Prostate gland (tissue), 2 donors: ENCODE data around the gene TINAGL1. TPM values are rescaled to one million over a fixed set of nuclear protein-coding genes. Genes with fewer than 3 reads are reported as not detected.

ENCODE experiments used
- DNase-seq: peaks from one replicate; pipeline ENCODE4 v3.0.0-alpha.2; 2019; ENCODE audit warnings: low spot score
- H3K27ac ChIP-seq, 2 donors: fragments of 200-600 bp; sonication (generic); 2 replicates each; pipeline ENCODE4 v1.5.1; 2017 to 2019
- H3K27me3 ChIP-seq: fragments of 200-600 bp; sonication (generic); replicated peaks from 2 replicates; pipeline ENCODE4 v1.5.1; 2019; ENCODE audit not compliant: insufficient read depth
- H3K36me3 ChIP-seq, 2 donors: fragments of 200-600 bp; sonication (generic); 1 replicate in 1 of 2; 2 replicates in 1 of 2; pipeline versions ENCODE4 v1.5.1 to v1.8.1; 2017 to 2019
- H3K4me1 ChIP-seq: fragments of 200-600 bp; sonication (generic); replicated peaks from 2 replicates; pipeline ENCODE4 v1.5.1; 2019
- H3K4me3 ChIP-seq, 2 donors: fragments of 200-600 bp; sonication (generic); 2 replicates each; pipeline ENCODE4 v1.5.1; 2017 to 2019
- H3K9me3 ChIP-seq: fragments of 200-600 bp; sonication (generic); 2 replicates; pipeline ENCODE4 v1.5.1; 2017
- POLR2A ChIP-seq: fragments of 450-650 bp; IDR thresholded peaks from one replicate; pipeline ENCODE4 v1.6.1; 2016; ENCODE audit warnings: antibody characterized with exemption, mild to moderate bottlenecking
- POLR2AphosphoS5 ChIP-seq: sonication (generic); formaldehyde crosslinking; IDR thresholded peaks from one replicate; pipeline ENCODE4 v1.6.1; 2017; ENCODE audit warnings: antibody characterized with exemption
- WGBS: methylation state at CpG from one replicate; pipeline ENCODE4 v1.1.5; 2018; 5-methylcytosine and 5-hydroxymethylcytosine counted together
- intact Hi-C: fragments of 100-400 bp; cut with DNase I; formaldehyde crosslinking; loops from one replicate; pipeline ENCODE4 v1.14.2; 2022
- total RNA-seq, 2 donors: library from RNA; depleted of rRNA; stranded (reverse); fragments of >200 nt; gene quantifications; one replicate each; pipeline ENCODE4 v1.1.0, GENCODE V29; 2016
- TF ChIP-seq, protein P1 (sequence below), 4 experiments: fragments of 200-600 bp in 2 of 4; fragments of 450-650 bp in 2 of 4; sonication (generic) in 2 of 4; IDR thresholded peaks; 1 replicate in 3 of 4; 2 replicates in 1 of 4; pipeline ENCODE4 v1.5.1; 2016 to 2019; ENCODE audit warnings: antibody characterized with exemption in 4 of 4, mild to moderate bottlenecking in 2 of 4, moderate library complexity in 2 of 4

TINAGL1 gene
- total RNA-seq, 2 donors from 2014 or later: 103 to 134 TPM

DNA sequence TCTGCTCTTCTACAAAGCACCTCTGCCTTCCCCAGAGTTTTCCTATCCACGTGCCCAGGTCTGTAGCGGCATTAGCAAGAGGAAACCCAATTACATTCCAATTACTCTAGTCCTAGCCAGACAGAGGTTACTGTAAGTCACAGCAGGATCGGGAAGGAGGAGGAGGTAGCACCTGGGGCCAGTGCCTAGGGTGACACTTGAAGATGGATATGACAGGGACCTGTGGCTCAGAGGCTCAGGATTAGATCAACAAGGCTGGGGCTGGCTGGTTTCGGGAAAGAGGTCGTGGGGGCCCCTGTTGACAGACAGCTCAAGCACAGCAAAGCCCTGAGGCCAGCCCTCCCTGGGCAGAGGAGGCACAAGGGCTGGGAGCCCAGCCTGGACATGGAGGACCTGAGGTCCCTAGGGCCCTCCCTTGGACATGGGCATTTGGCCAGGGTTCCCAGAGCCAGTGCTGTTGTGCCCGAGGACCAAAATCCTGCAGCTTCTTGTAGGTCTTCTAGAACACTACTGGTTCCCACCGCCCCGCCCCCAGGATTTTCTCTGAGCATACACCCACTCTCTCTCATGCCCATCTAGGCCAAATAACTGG, 38.2 kb downstream of the TINAGL1 start:
- TF ChIP-seq POLR2AphosphoS5: no peak
- no peak for TF ChIP-seq POLR2A
- TF ChIP-seq, protein P1, sequence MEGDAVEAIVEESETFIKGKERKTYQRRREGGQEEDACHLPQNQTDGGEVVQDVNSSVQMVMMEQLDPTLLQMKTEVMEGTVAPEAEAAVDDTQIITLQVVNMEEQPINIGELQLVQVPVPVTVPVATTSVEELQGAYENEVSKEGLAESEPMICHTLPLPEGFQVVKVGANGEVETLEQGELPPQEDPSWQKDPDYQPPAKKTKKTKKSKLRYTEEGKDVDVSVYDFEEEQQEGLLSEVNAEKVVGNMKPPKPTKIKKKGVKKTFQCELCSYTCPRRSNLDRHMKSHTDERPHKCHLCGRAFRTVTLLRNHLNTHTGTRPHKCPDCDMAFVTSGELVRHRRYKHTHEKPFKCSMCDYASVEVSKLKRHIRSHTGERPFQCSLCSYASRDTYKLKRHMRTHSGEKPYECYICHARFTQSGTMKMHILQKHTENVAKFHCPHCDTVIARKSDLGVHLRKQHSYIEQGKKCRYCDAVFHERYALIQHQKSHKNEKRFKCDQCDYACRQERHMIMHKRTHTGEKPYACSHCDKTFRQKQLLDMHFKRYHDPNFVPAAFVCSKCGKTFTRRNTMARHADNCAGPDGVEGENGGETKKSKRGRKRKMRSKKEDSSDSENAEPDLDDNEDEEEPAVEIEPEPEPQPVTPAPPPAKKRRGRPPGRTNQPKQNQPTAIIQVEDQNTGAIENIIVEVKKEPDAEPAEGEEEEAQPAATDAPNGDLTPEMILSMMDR (IDR thresholded peaks at IDR 0.05): no peak
- no peak for DNase-seq
- no peaks in the 10 kb centered on the region for H3K36me3 ChIP-seq
- no peak overlapping the region for H3K27ac ChIP-seq
- 81% methylated on average over 8 of the region's 8 CpGs for WGBS
- H3K4me3 ChIP-seq: no peak overlapping the region
- H3K4me1 ChIP-seq: no peaks in the 10 kb centered on the region
- intact Hi-C loops: no loop called here
- H3K9me3 ChIP-seq: no peaks in the 10 kb centered on the region
- H3K27me3 ChIP-seq: peaks cover 4% of the 10 kb centered on the region

DNA sequence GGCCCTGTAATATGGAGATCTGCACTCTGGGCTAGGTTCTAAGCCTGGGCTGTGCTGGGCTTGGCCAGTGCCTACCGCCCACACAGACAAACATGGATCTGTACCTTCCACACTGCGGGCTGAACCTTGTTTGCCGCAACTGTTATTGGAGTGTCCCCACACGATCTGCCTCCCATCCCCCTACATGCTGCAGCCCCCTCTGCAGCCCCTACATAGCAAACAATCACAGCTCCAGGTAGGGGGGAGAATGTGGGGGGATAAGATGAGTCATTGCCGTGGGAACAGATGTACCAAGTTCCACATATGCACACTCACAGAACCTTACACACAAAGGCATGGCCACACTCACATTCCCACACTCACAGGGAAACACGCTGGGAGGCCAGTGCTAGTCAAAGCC, 39.1 kb downstream of the TINAGL1 start:
- no peak for DNase-seq
- no peak overlapping the region for H3K27ac ChIP-seq
- no peaks in the 10 kb centered on the region for H3K4me1 ChIP-seq
- no peaks in the 10 kb centered on the region for H3K36me3 ChIP-seq
- H3K27me3 ChIP-seq: peaks cover 4% of the 10 kb centered on the region
- intact Hi-C loops: no loop called here
- TF ChIP-seq POLR2A (no peak), POLR2AphosphoS5 (no peak)
- TF ChIP-seq, protein P1 (IDR thresholded peaks at IDR 0.05): no peak
- H3K4me3 ChIP-seq: no peak overlapping the region
- 83% methylated on average over 6 of the region's 6 CpGs for WGBS
- H3K9me3 ChIP-seq: no peaks in the 10 kb centered on the region

- TF ChIP-seq POLR2AphosphoS5 (no peak), POLR2A (no peak)
- TF ChIP-seq, protein P1 (IDR thresholded peaks at IDR 0.05): no peak
- DNase-seq: no peak
- H3K4me1 ChIP-seq: no peaks in the 10 kb centered on the region
Measured at GRCh38 chr1:31615939-31616338, 39.6 kb downstream of the TINAGL1 start.

GRCh38 chr1:31617218-31617915, 41.1 kb downstream of the TINAGL1 start, which contains the start of gene HCRTR1:
Gene HCRTR1, plus strand, starts transcription at chr1:31617689. Its CDS starts 1,504 bp downstream, at chr1:31619193.
- DNase-seq: no peak
- no peak for TF ChIP-seq POLR2A
- no peak for TF ChIP-seq POLR2AphosphoS5
- TF ChIP-seq, protein P1 (IDR thresholded peaks at IDR 0.05): no peak
- peak within 1 kb of the TSS; percentile 31 to 40 for H3K4me3 ChIP-seq
- peaks cover 4% of the 10 kb centered on the region for H3K27me3 ChIP-seq
- intact Hi-C loops: no loop called here
- no peaks in the 10 kb centered on the region for H3K4me1 ChIP-seq
- 9% methylated on average over 33 of the region's 48 CpGs for WGBS
- H3K9me3 ChIP-seq: no peaks in the 10 kb centered on the region
- no peaks in the 10 kb centered on the region for H3K36me3 ChIP-seq
- H3K27ac ChIP-seq: no peak within 1 kb of the TSS

More at GRCh38 chr1:31615939-31616338, 39.6 kb downstream of the TINAGL1 start:
- no peak overlapping the region for H3K4me3 ChIP-seq
- H3K27me3 ChIP-seq: peaks cover 4% of the 10 kb centered on the region
- WGBS: 47% methylated on average over 2 of the region's 2 CpGs
- no peaks in the 10 kb centered on the region for H3K36me3 ChIP-seq
- H3K9me3 ChIP-seq: no peaks in the 10 kb centered on the region
- intact Hi-C loops: no loop called here
- H3K27ac ChIP-seq: no peak overlapping the region
